Erythroblast (primary cell): ENCODE data around the gene MTMR6.

ENCODE experiments used
- GATA1 ChIP-seq: IDR thresholded peaks from 2 replicates; pipeline ENCODE4 v1.6.1; 2011; ENCODE audit warnings: low read depth, mild to moderate bottlenecking, control low read depth, low read length, moderate library complexity
- POLR2A ChIP-seq: IDR thresholded peaks from 2 replicates; pipeline ENCODE4 v1.6.1; 2011; ENCODE audit warnings: mild to moderate bottlenecking, low read length

DNA sequence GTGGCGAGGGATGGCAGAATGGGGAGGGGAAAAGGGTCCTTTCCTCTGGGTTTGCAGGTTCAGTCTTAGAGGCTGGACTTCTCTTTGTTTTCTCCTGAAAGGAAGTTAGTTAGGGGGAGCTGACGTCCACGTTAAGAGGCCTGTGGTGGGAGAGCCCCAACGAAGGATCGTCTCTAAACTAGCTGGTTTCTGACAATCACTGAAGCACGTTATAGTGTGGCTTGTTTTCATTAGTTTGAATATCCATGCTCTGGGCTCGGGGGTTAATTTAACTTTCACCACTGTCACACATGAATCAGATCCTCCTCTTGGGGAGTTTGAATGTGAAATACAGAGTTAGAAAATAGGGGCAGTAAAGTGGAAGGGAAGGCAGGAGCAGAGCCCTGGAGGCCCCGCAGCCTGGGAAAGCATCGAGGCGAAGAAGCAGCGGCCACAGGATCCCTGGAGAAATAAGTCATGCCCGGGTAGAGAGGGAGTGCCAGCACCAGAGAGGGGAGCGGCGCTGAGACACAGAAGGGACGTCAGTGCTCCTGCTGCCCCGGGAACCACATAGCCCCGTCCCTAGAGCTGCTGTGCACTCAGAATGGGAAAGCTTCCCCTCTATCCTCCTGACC, 84.1 kb downstream of the MTMR6 start:
- TF ChIP-seq POLR2A (no peak), GATA1 (no peak)
